ENCODE results near the gene AUTS2.

AUTS2 gene

GRCh38 chr7:70495033-70495376 lies 896.7 kb downstream of the AUTS2 start:
- no peak for DNase-seq

- no peak for DNase-seq
Measured at GRCh38 chr7:70497793-70498192, 899.5 kb downstream of the AUTS2 start.

GRCh38 chr7:70498232-70498992 lies 900.1 kb downstream of the AUTS2 start:
- no peak for DNase-seq

- DNase-seq = no peak
Measured at GRCh38 chr7:70500261-70500660, 902.0 kb downstream of the AUTS2 start.

- DNase-seq = no peak
Measured at GRCh38 chr7:70502117-70502863, 904.0 kb downstream of the AUTS2 start.

- no peak for DNase-seq
Measured at GRCh38 chr7:70504254-70504653, 906.0 kb downstream of the AUTS2 start.

- no peak for DNase-seq
Measured at GRCh38 chr7:70505468-70505867, 907.2 kb downstream of the AUTS2 start.

- no peak for DNase-seq
Measured at GRCh38 chr7:70505886-70506285, 907.6 kb downstream of the AUTS2 start.

GRCh38 chr7:70506434-70506833 lies 908.2 kb downstream of the AUTS2 start:
- no peak for DNase-seq

GRCh38 chr7:70512144-70512543 lies 913.9 kb downstream of the AUTS2 start:
- no peak for DNase-seq

- no peak for DNase-seq
Measured at GRCh38 chr7:70512761-70513160, 914.5 kb downstream of the AUTS2 start.

- no peak for DNase-seq
Measured at GRCh38 chr7:70520611-70521010, 922.3 kb downstream of the AUTS2 start.

- DNase-seq = no peak
Measured at GRCh38 chr7:70523249-70523988, 925.1 kb downstream of the AUTS2 start.

GRCh38 chr7:70523989-70524351 lies 925.7 kb downstream of the AUTS2 start:
- DNase-seq = no peak

- no peak for DNase-seq
Measured at GRCh38 chr7:70525991-70526390, 927.7 kb downstream of the AUTS2 start.

GRCh38 chr7:70527520-70528115 lies 929.3 kb downstream of the AUTS2 start:
- DNase-seq = no peak

- DNase-seq = no peak
Measured at GRCh38 chr7:70529436-70529835, 931.2 kb downstream of the AUTS2 start.

- no peak for DNase-seq
Measured at GRCh38 chr7:70529914-70530585, 931.8 kb downstream of the AUTS2 start.

- no peak for DNase-seq
Measured at GRCh38 chr7:70533614-70534013, 935.3 kb downstream of the AUTS2 start.

- no peak for DNase-seq
Measured at GRCh38 chr7:70539205-70539604, 940.9 kb downstream of the AUTS2 start.

GRCh38 chr7:70539617-70540016 lies 941.3 kb downstream of the AUTS2 start:
- no peak for DNase-seq

- DNase-seq = no peak
Measured at GRCh38 chr7:70540641-70541040, 942.4 kb downstream of the AUTS2 start.

Data from NCI-H510A (cell line).